GM12865 (cell line): ENCODE results near the gene VDAC2.
"Not testable (repeated sequence)": the region's sequence is repeated elsewhere in the genome, so short reads cannot be mapped to it uniquely, and the experiment has no call there.

Experiments used
- DNase-seq: peaks from one replicate; pipeline ENCODE4 v3.0.0; 2010; ENCODE audit warnings: low read depth
- H3K4me3 ChIP-seq: 2 replicates; pipeline ENCODE4 v1.5.1; 2011; ENCODE audit warnings: mild to moderate bottlenecking, low read depth, low read length, control low read depth
- CTCF ChIP-seq: IDR thresholded peaks from 2 replicates; pipeline ENCODE4 v1.5.1; 2011; ENCODE audit warnings: low read length, control low read depth, low read depth, inconsistent platforms; ENCODE audit not compliant: insufficient read depth; ENCODE audit errors: missing control alignments

The VDAC2 gene

GRCh38 chr10:75176046-75176445 is 34.5 kb upstream of the VDAC2 start:
- no peak for DNase-seq
- H3K4me3 ChIP-seq: no peak overlapping the region
- no peak for TF ChIP-seq CTCF

GRCh38 chr10:75176736-75177135 is 33.9 kb upstream of the VDAC2 start:
- no peak for DNase-seq
- no peak for TF ChIP-seq CTCF
- H3K4me3 ChIP-seq: no peak overlapping the region

GRCh38 chr10:75179657-75180177 is 30.9 kb upstream of the VDAC2 start:
- no peak for DNase-seq
- no peak overlapping the region for H3K4me3 ChIP-seq
- no peak for TF ChIP-seq CTCF

- no peak for DNase-seq
- TF ChIP-seq CTCF: no peak
- H3K4me3 ChIP-seq: no peak overlapping the region
Measured at GRCh38 chr10:75180592-75180991, 30.0 kb upstream of the VDAC2 start.

GRCh38 chr10:75181073-75181472 is 29.5 kb upstream of the VDAC2 start:
- DNase-seq: no peak
- no peak for TF ChIP-seq CTCF
- H3K4me3 ChIP-seq: no peak overlapping the region

GRCh38 chr10:75186310-75186709 is 24.3 kb upstream of the VDAC2 start:
- no peak for DNase-seq
- no peak for TF ChIP-seq CTCF
- H3K4me3 ChIP-seq: no peak overlapping the region

GRCh38 chr10:75187961-75188426 is 22.6 kb upstream of the VDAC2 start:
- peak; percentile 68 for TF ChIP-seq CTCF
- H3K4me3 ChIP-seq: no peak overlapping the region
- peak; percentile 79 for DNase-seq

GRCh38 chr10:75188522-75188921 is 22.1 kb upstream of the VDAC2 start:
- not testable (repeated sequence) for DNase-seq, H3K4me3 ChIP-seq
